Heart right ventricle (tissue), 16 donors: Measurements from ENCODE around the gene EMP3. TPM values are rescaled to one million over a fixed set of nuclear protein-coding genes. Genes with fewer than 3 reads are reported as not detected.

Experiments
- ATAC-seq, 8 donors: fragments of 200-7000 bp; cut with Tn5 transposase; one replicate each; pipeline ENCODE4 v1.9.1; 2020; ENCODE audit warnings: mild to moderate bottlenecking in 8 of 8, moderate library complexity in 8 of 8, moderate number of reproducible peaks in 1 of 8
- DNase-seq, 2 donors: peaks; one replicate each; pipeline ENCODE4 v3.0.0-alpha.2; 2020
- H3K27ac ChIP-seq, 10 donors: fragments of 200-600 bp; sonication (generic) in 2 of 10; one replicate each; pipeline versions ENCODE4 v1.5.0 to v1.8.0; 2020 to 2022; ENCODE audit warnings: mild to moderate bottlenecking in 3 of 10
- H3K27me3 ChIP-seq, 7 donors: fragments of 200-600 bp; one replicate each; pipeline ENCODE4 v1.8.0; 2021 to 2022; ENCODE audit warnings: mild to moderate bottlenecking in 2 of 7
- H3K36me3 ChIP-seq, 9 donors: fragments of 200-600 bp; sonication (generic) in 1 of 9; one replicate each; pipeline versions ENCODE4 v1.5.0 to v1.8.0; 2020 to 2022; ENCODE audit warnings: mild to moderate bottlenecking in 2 of 9
- H3K4me1 ChIP-seq, 9 donors: fragments of 200-600 bp; sonication (generic) in 1 of 9; one replicate each; pipeline versions ENCODE4 v1.5.0 to v1.8.0; 2020 to 2022; ENCODE audit warnings: mild to moderate bottlenecking in 4 of 9
- H3K4me3 ChIP-seq, 10 donors: fragments of 200-600 bp; sonication (generic) in 2 of 10; one replicate each; pipeline versions ENCODE4 v1.5.0 to v1.8.0; 2020 to 2022; ENCODE audit warnings: mild to moderate bottlenecking in 7 of 10, moderate library complexity in 2 of 10
- H3K9me3 ChIP-seq, 11 donors: fragments of 200-600 bp in 10 of 11; sonication (generic) in 2 of 11; one replicate each; pipeline versions ENCODE4 v1.5.0 to v1.8.0; 2013 to 2022; ENCODE audit warnings: mild to moderate bottlenecking in 2 of 11, control low read depth in 1 of 11, moderate library complexity in 1 of 11
- CTCF ChIP-seq, 9 donors: fragments of 200-600 bp; sonication (generic) in 2 of 9; IDR thresholded peaks; one replicate each; pipeline versions ENCODE4 v1.5.0 to v1.8.0; 2021 to 2022; ENCODE audit warnings: antibody characterized with exemption in 9 of 9, mild to moderate bottlenecking in 5 of 9, moderate library complexity in 1 of 9
- WGBS, 2 donors: extraction: QIAGEN DNeasy Blood & Tissue Kit; methylation state at CpG; one replicate each; pipeline ENCODE4 v1.1.7; 2013; ENCODE audit warnings: inconsistent platforms in 1 of 2; 5-methylcytosine and 5-hydroxymethylcytosine counted together
- intact Hi-C, 10 donors: fragments of 100-400 bp; cut with DNase I; formaldehyde crosslinking; loops; one replicate each; pipeline versions ENCODE4 v1.11.1 to v1.14.2; 2022
- polyA plus RNA-seq, 2 donors: library from polyadenylated mRNA; stranded (reverse); fragments of 200-250 nt; gene quantifications; one replicate each; pipeline ENCODE4 v1.2.3, GENCODE V29; 2013
- total RNA-seq, 10 donors: library from RNA; stranded (reverse); fragmentation: NEBNext Ultra II Directional in 3 of 10; extraction: Animal tissue kit (Norgen Biotek cat#: 25700) in 3 of 10; gene quantifications; one replicate each; pipeline versions ENCODE4 v1.2.1 to v1.2.4, GENCODE V29; 2021 to 2023
- donor health status: Arrhythmogenic right ventricular cardiomyopathy.
- donor health status: ischemic (EF 13 %, LVEDD 7.1; RV severe dilation, severe dysfunction).
- donor health status: healthy with polysubstance abuse.
- donor health status: DM: no; HTN: yes; CAD: no.
- donor health status: DM: no; HTN: no; CAD: no.
- donor health status: ischemic (EF 25% LVEDD 6.9; RV normal size, moderate dysfunction).
- donor health status: ischemic (EF 25% LVEDD 5.7; RV mildly dilated, moderate dysfunction).
- donor health status: healthy.
- donor health status: DM: yes; HTN: yes; CAD: no.
- donor health status: Ischemic cardiomyopathy.
- donor health status: ischemic (EF 35%, LVEDD 5.7; RV mildly dilated, moderate dysfunction).
- donor health status: nonischemic (EF 11% LVEDD 7.7; RV severe dilation, severe dysfunction).
- donor health status: DM: yes; HTN: yes; CAD: no.
- donor health status: PGD.
- donor health status: ischemic (EF 29% LVEDD 5.4; RV normal size, mild dysfunction).
- donor health status: nonischemic (EF 23%, LVEDD 6.1; RV moderate dilation, normal function).

The EMP3 gene
- total and polyA plus RNA-seq, 12 donors: 18.8 to 124 (median 38.5) TPM

GRCh38 chr19:48329167-48329891 lies 4.0 kb downstream of the EMP3 start:
- Histone ChIP-seq H3K4me3 (peak overlapping the region in 7 of 10 donors; percentile 44 to 65 (median 59)), H3K27me3 (no peaks in the 10 kb centered on the region), H3K27ac (peak overlapping the region in 8 of 10 donors; percentile 78 to 90 (median 87)), H3K36me3 (peaks cover 0 to 51% (median 0%) of the 10 kb centered on the region in 9 donors), H3K9me3 (peaks cover 0 to 8% (median 0%) of the 10 kb centered on the region in 11 donors), H3K4me1 (peaks cover 10 to 98% (median 49%) of the 10 kb centered on the region in 9 donors)
- no peak for TF ChIP-seq CTCF (IDR thresholded peaks at IDR 0.05)
- ATAC-seq (no peak), DNase-seq (no peak)
- 74% methylated on average over 15 of the region's 15 CpGs for WGBS, 2 donors
- intact Hi-C loops: loop anchor here in 2 of 10 donors (5.0 to 10.0 kb wide), 3 partner anchors 33 to 255 kb away; partner anchors contain the start of genes SYNGR4 (in 1 of the 2) and TMEM143 (in 1 of the 2)

GRCh38 chr19:48330012-48330681 lies 4.8 kb downstream of the EMP3 start:
- H3K9me3 ChIP-seq: peaks cover 0 to 8% (median 0%) of the 10 kb centered on the region in 11 donors
- WGBS, 2 donors: 23 to 28% methylated on average over 40 to 41 of the region's 41 CpGs
- H3K4me3 ChIP-seq: peak overlapping the region; percentile 21 to 65 (median 59)
- peaks cover 0 to 51% (median 0%) of the 10 kb centered on the region in 9 donors for H3K36me3 ChIP-seq
- peak; percentile 45 to 66 (median 50) for ATAC-seq
- peaks cover 10 to 90% (median 49%) of the 10 kb centered on the region in 9 donors for H3K4me1 ChIP-seq
- intact Hi-C loops: no loop called here
- TF ChIP-seq CTCF (IDR thresholded peaks at IDR 0.05): peak in 3 of 9 donors; percentile 18 to 23 (median 19)
- H3K27me3 ChIP-seq: no peaks in the 10 kb centered on the region
- DNase-seq: peak; percentile 74 to 81
- peak overlapping the region; percentile 29 to 90 (median 87) for H3K27ac ChIP-seq

- WGBS, 2 donors: 50 to 53% methylated on average over 6 of the region's 6 CpGs
- DNase-seq (no peak), ATAC-seq (no peak)
- intact Hi-C loops: loop anchor here in 1 of 10 donors (2.0 kb wide), 1 partner anchor 62 kb away; the partner anchor contains the start of gene ZNF114
- Histone ChIP-seq H3K9me3 (peaks cover 0 to 8% (median 0%) of the 10 kb centered on the region in 11 donors), H3K27ac (peak overlapping the region in 9 of 10 donors; percentile 79 to 94 (median 86)), H3K4me3 (peak overlapping the region in 9 of 10 donors; percentile 31 to 67 (median 54)), H3K4me1 (peaks cover 10 to 70% (median 35%) of the 10 kb centered on the region in 9 donors), H3K36me3 (peaks cover 0 to 47% (median 0%) of the 10 kb centered on the region in 9 donors), H3K27me3 (no peaks in the 10 kb centered on the region)
- TF ChIP-seq CTCF (IDR thresholded peaks at IDR 0.05): no peak
Observed at GRCh38 chr19:48332351-48332661, 7.0 kb downstream of the EMP3 start.
